Fibroblast of the aortic adventitia (primary cell): ENCODE data around the gene CYTIP. TPM values are rescaled to one million over a fixed set of nuclear protein-coding genes. Genes with fewer than 3 reads are reported as not detected.
"Not testable (repeated sequence)": the region's sequence is repeated elsewhere in the genome, so short reads cannot be mapped to it uniquely, and the experiment has no call there.

Source experiments
- DNase-seq: peaks from one replicate; pipeline ENCODE4 v3.0.0-alpha.2; 2010; ENCODE audit warnings: low read depth
- H3K4me3 ChIP-seq: 2 replicates; pipeline ENCODE4 v1.5.1; 2011; ENCODE audit warnings: low read depth, mild to moderate bottlenecking, control low read depth, low read length, moderate library complexity
- total RNA-seq: library from RNA; depleted of rRNA; stranded (reverse); fragments of >200 nt; gene quantifications from 2 replicates; pipeline ENCODE4 v1.2.3, GENCODE V29; 2012; ENCODE audit warnings: low replicate concordance
- TF ChIP-seq, protein P1 (sequence below): IDR thresholded peaks from 2 replicates; pipeline ENCODE4 v1.5.1; 2011; ENCODE audit warnings: mild to moderate bottlenecking, low read length, control low read depth, inconsistent platforms; ENCODE audit not compliant: insufficient read depth

CYTIP gene
- total RNA-seq, 1 donor, result 1.4 TPM

DNA sequence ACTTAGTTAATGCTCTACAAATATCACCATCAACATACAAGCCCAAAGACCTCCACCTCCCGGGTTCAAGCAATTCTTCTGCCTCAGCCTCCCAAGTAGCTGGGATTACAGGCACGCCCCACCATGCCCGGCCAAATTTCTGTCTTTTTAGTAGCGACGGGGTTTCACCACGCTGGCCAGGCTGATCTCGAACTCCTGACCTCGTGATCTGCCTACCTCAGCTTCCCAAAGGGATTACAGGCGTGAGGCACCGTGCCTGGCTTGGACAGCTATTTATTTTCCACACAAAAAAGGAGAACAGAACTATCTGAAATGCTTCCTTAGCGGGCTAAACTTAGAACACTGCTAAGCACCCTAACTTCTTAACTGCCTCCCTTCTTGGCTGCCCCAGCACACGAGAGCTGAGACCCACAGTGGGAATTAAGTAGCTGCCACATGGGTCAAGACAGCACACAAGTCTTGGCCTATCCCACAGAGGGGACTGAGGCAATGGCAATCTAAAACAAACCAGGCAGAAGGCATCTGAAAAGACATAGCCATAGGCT is 24.8 kb downstream of the CYTIP start:
- no peak overlapping the region for H3K4me3 ChIP-seq
- no peak for DNase-seq
- TF ChIP-seq, protein P1, sequence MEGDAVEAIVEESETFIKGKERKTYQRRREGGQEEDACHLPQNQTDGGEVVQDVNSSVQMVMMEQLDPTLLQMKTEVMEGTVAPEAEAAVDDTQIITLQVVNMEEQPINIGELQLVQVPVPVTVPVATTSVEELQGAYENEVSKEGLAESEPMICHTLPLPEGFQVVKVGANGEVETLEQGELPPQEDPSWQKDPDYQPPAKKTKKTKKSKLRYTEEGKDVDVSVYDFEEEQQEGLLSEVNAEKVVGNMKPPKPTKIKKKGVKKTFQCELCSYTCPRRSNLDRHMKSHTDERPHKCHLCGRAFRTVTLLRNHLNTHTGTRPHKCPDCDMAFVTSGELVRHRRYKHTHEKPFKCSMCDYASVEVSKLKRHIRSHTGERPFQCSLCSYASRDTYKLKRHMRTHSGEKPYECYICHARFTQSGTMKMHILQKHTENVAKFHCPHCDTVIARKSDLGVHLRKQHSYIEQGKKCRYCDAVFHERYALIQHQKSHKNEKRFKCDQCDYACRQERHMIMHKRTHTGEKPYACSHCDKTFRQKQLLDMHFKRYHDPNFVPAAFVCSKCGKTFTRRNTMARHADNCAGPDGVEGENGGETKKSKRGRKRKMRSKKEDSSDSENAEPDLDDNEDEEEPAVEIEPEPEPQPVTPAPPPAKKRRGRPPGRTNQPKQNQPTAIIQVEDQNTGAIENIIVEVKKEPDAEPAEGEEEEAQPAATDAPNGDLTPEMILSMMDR, result no peak

DNA sequence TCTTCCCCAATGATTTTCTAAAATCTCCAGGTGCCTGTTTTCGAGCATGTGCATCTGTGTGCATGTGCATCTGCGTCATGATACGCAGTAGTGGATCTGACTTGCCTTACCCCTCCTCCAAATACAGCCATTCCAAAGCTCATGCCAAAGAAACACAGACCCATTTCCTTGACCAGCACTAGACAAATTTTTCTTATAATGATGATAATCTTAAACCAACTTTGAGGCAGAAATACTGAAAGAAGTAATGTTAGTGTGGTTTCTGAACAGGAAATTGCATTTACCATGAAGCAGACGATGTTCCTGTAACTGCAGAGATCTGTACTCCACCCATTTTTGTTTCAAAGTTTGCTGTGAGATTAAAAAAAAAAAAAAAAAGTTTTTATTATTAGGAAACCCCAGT is 25.6 kb downstream of the CYTIP start:
- H3K4me3 ChIP-seq, result no peak overlapping the region
- no peak for DNase-seq
- TF ChIP-seq, protein P1, result no peak

DNA sequence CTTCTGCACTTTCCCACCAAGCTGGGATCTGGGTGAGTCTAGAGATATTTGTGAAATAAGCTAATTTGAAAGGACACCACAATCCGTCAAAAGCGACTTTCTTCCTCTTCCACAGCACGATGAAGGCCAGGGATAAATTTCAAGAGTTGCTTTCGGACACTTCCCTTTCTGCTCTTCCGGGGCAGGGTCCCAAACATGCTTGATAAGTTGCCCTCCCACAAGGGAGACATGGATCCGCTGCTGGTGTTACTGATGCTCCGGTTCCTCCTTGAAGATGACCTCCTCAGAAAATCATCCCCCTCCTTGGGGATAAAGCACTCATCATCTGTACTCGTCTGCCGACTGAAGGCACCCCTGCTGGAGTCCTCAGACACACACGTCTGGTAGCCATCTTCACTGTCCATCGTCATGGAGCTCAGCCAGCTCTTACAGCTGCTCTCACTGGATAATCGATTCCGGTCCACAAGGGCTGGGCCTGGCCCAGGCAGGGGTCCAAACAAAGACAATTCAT is 28.2 kb downstream of the CYTIP start:
- H3K4me3 ChIP-seq, result no peak overlapping the region
- DNase-seq, result no peak
- TF ChIP-seq, protein P1, result no peak

DNA sequence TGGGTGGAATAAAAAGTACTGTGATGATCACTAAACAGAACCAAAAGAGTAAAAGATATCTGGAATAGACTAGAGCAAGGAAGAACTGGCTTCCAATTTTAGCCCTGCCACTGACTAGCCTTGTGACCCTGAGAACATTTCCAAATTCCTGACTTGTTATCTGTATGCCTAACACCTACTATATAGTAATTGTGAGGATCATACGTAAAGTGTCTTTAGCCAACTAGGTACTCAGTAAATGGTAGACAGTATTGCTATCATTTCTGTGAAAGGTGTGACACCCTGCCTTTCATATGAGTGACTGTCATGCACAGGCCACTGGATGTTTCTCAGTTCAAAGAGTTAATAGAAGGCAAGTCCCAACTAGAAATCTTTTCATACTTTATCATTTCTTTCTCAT is 29.8 kb downstream of the CYTIP start:
- no peak overlapping the region for H3K4me3 ChIP-seq
- TF ChIP-seq, protein P1, result no peak
- DNase-seq, result no peak

DNA sequence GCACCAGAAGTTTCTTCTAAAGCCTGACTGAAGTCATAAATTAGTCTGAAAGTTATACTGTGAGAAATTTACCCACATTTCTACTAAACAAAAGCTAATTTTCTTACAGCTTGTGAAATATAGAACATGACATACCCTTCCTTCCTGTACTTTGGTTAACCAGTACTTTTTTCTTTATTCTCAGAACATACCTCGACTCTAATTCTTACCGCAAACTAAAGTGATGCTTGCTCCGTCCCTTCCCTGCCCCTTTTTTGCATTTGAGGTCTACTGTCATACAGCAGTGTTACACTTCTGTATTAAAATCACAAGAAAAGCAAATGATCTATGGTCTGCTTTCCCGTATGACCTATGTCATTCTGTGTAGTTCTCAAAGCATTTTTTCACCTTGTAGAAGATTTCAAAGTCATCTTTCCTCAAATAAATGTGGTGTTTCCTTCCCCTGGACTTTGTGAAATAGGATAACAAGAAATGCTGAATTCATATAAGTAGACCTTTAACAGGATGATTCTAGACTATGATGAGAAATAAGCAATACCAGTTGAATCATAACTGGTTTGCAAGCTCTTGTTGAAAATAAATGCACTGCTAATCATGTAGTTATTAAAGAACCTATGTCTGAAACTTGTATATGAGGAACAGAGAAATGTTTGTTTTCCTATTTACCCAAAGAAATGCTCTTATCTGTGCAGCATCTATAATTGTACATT is 30.4 kb downstream of the CYTIP start:
- no peak for DNase-seq
- no peak overlapping the region for H3K4me3 ChIP-seq
- TF ChIP-seq, protein P1, result no peak

DNA sequence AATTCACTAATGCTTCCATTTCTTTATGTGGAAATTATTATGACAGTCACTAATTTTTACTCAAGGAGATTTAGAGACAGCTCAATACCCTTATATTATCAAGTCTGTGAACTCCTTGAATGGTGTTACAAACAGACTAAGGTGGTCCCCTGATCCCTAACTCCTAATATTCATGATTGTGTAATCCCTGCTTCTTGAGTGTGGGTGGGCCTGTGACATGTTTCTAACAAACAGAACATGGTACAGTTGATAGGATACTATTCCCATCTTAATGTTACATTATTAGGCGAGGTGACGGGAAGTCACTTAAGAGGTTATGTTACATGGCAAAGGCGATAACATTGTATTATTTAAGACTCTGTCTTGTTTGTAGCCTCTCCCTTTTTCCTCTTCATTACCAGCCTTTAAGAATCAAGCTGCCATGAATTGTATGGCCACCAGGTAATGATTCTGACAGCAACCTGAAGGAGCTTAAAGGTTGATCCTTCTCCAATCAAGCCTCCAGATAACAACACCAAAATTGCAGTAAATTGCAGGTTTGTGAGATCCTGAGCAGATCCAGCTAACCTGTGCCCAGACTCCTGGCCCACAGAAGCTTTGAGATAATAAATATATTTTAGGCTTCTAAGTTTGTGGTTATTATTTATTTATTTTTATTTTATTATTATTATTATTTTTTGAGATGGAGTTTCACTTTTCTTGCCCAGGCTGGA is 32.1 kb downstream of the CYTIP start:
- TF ChIP-seq, protein P1, result no peak
- DNase-seq, result no peak
- H3K4me3 ChIP-seq, result no peak overlapping the region

DNA sequence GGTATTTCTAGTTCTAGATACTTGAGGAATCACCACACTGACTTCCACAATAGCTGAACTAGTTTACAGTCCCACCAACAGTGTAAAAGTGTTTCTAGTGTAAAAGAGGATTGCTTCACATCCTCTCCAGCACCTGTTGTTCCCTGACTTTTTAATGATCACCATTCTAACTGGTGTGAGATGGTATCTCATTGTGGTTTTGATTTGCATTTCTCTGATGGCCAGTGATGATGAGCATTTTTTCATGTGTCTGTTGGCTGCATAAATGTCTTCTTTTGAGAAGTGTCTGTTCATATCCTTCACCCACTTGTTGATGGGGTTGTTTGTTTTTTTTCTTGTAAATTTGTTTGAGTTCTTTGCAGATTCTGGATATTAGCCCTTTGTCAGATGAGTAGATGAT is 38.5 kb downstream of the CYTIP start:
- DNase-seq, H3K4me3 ChIP-seq: not testable (repeated sequence)
